Measurements from ENCODE around the gene KDF1. TPM values are rescaled to one million over a fixed set of nuclear protein-coding genes. Genes with fewer than 3 reads are reported as not detected.

The KDF1 gene
- total and polyA plus RNA-seq, 4 donors: 1.0 to 4.6 (median 1.8) TPM

- no peak for TF ChIP-seq NR2F2 (IDR thresholded peaks at IDR 0.05)
- no peak for TF ChIP-seq RAD21 (IDR thresholded peaks at IDR 0.05)
- H3K27ac ChIP-seq (ENCODE audit: low read depth in 1 of 2, low read length in 2 of 2): no peak overlapping the region
- no peaks in the 10 kb centered on the region for H3K27me3 ChIP-seq (ENCODE audit: control insufficient read depth in 4 of 4, insufficient read depth in 4 of 4, low read length in 3 of 4)
- H3K36me3 ChIP-seq (ENCODE audit: control insufficient read depth in 4 of 4, insufficient read depth in 3 of 4, low read depth in 1 of 4, low read length in 3 of 4): no peaks in the 10 kb centered on the region
- no peaks in the 10 kb centered on the region for H3K4me1 ChIP-seq (ENCODE audit: control insufficient read depth in 4 of 4, insufficient read depth in 4 of 4, low read length in 3 of 4)
- H3K4me3 ChIP-seq (ENCODE audit: low read depth in 1 of 3, low read length in 3 of 3): no peak overlapping the region
- no peak overlapping the region for H3K9ac ChIP-seq (ENCODE audit: low read depth in 1 of 2, low read length in 2 of 2)
- 69% methylated on average over 6 of the region's 6 CpGs for WGBS
- DNase-seq (ENCODE audit: low spot score): no peak
- no peaks in the 10 kb centered on the region for H3K9me3 ChIP-seq (ENCODE audit: control insufficient read depth in 4 of 4, low read length in 3 of 4)
Observed at GRCh38 chr1:26972390-26972789, 12.1 kb upstream of the KDF1 start.

DNA sequence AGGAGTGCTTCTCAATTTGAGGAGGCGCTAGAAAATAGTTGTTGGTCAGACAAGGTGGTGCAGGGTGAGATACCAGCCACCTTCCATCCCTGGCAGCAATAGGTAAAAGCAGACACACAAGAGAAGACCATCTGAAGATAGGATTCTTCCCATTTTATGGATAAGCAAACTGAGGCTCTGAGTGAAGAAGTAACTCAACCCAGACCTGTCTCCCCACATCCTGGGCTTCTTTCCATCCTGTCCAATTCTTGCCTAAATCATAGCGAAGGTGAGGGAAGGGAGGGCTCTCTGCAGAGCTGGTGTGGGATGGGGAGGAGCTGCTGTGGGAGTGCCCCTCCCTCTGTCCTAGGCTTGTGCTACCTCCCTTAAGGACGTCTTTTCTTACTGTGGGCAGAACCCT, 11.3 kb upstream of the KDF1 start:
- Histone ChIP-seq H3K4me1 (ENCODE audit: control insufficient read depth in 4 of 4, insufficient read depth in 4 of 4, low read length in 3 of 4) (peaks cover 0 to 3% (median 2%) of the 10 kb centered on the region in 4 donors), H3K4me3 (ENCODE audit: low read depth in 1 of 3, low read length in 3 of 3) (no peak overlapping the region), H3K36me3 (ENCODE audit: control insufficient read depth in 4 of 4, insufficient read depth in 3 of 4, low read depth in 1 of 4, low read length in 3 of 4) (no peaks in the 10 kb centered on the region), H3K27me3 (ENCODE audit: control insufficient read depth in 4 of 4, insufficient read depth in 4 of 4, low read length in 3 of 4) (no peaks in the 10 kb centered on the region), H3K9me3 (ENCODE audit: control insufficient read depth in 4 of 4, low read length in 3 of 4) (no peaks in the 10 kb centered on the region), H3K9ac (ENCODE audit: low read depth in 1 of 2, low read length in 2 of 2) (no peak overlapping the region), H3K27ac (ENCODE audit: low read depth in 1 of 2, low read length in 2 of 2) (no peak overlapping the region)
- no peak for DNase-seq (ENCODE audit: low spot score)
- TF ChIP-seq YY1 (IDR thresholded peaks at IDR 0.05) (no peak), EGR1 (IDR thresholded peaks at IDR 0.05; ENCODE audit: low read depth in 2 of 2) (no peak), HNF4G (IDR thresholded peaks at IDR 0.05) (no peak), TAF1 (conservative IDR thresholded peaks at IDR 0.05) (no peak), NR2F2 (IDR thresholded peaks at IDR 0.05) (no peak), CTCF (IDR thresholded peaks at IDR 0.05; ENCODE audit: low read depth, low read length, missing input control) (no peak), RXRA (IDR thresholded peaks at IDR 0.05) (no peak), SP1 (IDR thresholded peaks at IDR 0.05) (no peak), JUND (IDR thresholded peaks at IDR 0.05) (no peak), GABPA (IDR thresholded peaks at IDR 0.05 in 1 of 2, conservative IDR thresholded peaks at IDR 0.05 in 1 of 2) (no peak), RAD21 (IDR thresholded peaks at IDR 0.05) (no peak), FOXA2 (IDR thresholded peaks at IDR 0.05) (no peak), FOXA1 (IDR thresholded peaks at IDR 0.05) (no peak), HNF4A (conservative IDR thresholded peaks at IDR 0.05) (no peak), ATF3 (IDR thresholded peaks at IDR 0.05) (no peak)
- TF ChIP-seq, protein P1, sequence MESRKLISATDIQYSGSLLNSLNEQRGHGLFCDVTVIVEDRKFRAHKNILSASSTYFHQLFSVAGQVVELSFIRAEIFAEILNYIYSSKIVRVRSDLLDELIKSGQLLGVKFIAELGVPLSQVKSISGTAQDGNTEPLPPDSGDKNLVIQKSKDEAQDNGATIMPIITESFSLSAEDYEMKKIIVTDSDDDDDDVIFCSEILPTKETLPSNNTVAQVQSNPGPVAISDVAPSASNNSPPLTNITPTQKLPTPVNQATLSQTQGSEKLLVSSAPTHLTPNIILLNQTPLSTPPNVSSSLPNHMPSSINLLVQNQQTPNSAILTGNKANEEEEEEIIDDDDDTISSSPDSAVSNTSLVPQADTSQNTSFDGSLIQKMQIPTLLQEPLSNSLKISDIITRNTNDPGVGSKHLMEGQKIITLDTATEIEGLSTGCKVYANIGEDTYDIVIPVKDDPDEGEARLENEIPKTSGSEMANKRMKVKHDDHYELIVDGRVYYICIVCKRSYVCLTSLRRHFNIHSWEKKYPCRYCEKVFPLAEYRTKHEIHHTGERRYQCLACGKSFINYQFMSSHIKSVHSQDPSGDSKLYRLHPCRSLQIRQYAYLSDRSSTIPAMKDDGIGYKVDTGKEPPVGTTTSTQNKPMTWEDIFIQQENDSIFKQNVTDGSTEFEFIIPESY (IDR thresholded peaks at IDR 0.05): no peak
- TF ChIP-seq, protein P2, sequence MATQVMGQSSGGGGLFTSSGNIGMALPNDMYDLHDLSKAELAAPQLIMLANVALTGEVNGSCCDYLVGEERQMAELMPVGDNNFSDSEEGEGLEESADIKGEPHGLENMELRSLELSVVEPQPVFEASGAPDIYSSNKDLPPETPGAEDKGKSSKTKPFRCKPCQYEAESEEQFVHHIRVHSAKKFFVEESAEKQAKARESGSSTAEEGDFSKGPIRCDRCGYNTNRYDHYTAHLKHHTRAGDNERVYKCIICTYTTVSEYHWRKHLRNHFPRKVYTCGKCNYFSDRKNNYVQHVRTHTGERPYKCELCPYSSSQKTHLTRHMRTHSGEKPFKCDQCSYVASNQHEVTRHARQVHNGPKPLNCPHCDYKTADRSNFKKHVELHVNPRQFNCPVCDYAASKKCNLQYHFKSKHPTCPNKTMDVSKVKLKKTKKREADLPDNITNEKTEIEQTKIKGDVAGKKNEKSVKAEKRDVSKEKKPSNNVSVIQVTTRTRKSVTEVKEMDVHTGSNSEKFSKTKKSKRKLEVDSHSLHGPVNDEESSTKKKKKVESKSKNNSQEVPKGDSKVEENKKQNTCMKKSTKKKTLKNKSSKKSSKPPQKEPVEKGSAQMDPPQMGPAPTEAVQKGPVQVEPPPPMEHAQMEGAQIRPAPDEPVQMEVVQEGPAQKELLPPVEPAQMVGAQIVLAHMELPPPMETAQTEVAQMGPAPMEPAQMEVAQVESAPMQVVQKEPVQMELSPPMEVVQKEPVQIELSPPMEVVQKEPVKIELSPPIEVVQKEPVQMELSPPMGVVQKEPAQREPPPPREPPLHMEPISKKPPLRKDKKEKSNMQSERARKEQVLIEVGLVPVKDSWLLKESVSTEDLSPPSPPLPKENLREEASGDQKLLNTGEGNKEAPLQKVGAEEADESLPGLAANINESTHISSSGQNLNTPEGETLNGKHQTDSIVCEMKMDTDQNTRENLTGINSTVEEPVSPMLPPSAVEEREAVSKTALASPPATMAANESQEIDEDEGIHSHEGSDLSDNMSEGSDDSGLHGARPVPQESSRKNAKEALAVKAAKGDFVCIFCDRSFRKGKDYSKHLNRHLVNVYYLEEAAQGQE (IDR thresholded peaks at IDR 0.05): no peak
- 88% methylated on average over 3 of the region's 3 CpGs for WGBS
